HEK293 (cell line): ENCODE data around the gene INPP5A.

ENCODE experiments used
- CTCF ChIA-PET: fragments of 350-600 bp; formaldehyde crosslinking; extraction: SDS; loops from one replicate; lab custom pipeline; 2021; ENCODE audit warnings: antibody characterized with exemption; lab: Yijun Ruan, JAX
- POLR2A ChIA-PET: fragments of 300-600 bp; formaldehyde crosslinking; extraction: SDS; loops from one replicate; lab custom pipeline; 2020; ENCODE audit warnings: antibody characterized with exemption, inconsistent platforms; lab: Yijun Ruan, JAX
- H3K27ac ChIP-seq: fragments of 200-500 bp; sonication (Bioruptor generic); 2 replicates; pipeline ENCODE4 v1.5.1; 2014; ENCODE audit warnings: low read depth, low read length, control low read depth, inconsistent platforms; ENCODE audit errors: extremely low read depth
- H3K36me3 ChIP-seq, 2 experiments: fragments of 200-500 bp in 1 of 2; sonication (Bioruptor generic) in 1 of 2; 1 replicate in 1 of 2; 2 replicates in 1 of 2; pipeline ENCODE4 v1.5.1; 2014 to 2017; ENCODE audit warnings: inconsistent platforms in 2 of 2, low read length in 2 of 2; ENCODE audit not compliant: control insufficient read depth in 2 of 2, insufficient read depth in 1 of 2
- H3K4me1 ChIP-seq: fragments of 200-500 bp; sonication (Bioruptor generic); 2 replicates; pipeline ENCODE4 v1.5.1; 2014; ENCODE audit warnings: mild to moderate bottlenecking, low read length, inconsistent platforms; ENCODE audit not compliant: control insufficient read depth, insufficient read depth
- H3K4me3 ChIP-seq: 2 replicates; pipeline ENCODE4 v1.5.1; 2011; ENCODE audit warnings: low read depth, mild to moderate bottlenecking, control low read depth, low read length, moderate library complexity
- H3K9me3 ChIP-seq: fragments of 200-500 bp; sonication (Bioruptor generic); 2 replicates; pipeline ENCODE4 v1.5.1; 2014; ENCODE audit warnings: low read depth, low read length, inconsistent platforms; ENCODE audit not compliant: control insufficient read depth, insufficient read depth
- ATF2 ChIP-seq: fragments of 450-650 bp; formaldehyde crosslinking; IDR thresholded peaks from 2 replicates; pipeline ENCODE4 v1.5.1; 2016; ENCODE audit warnings: missing biosample characterization, missing genetic modification characterization, low read depth
- GLIS1 ChIP-seq: fragments of 450-650 bp; formaldehyde crosslinking; IDR thresholded peaks from 2 replicates; pipeline ENCODE4 v1.5.1; 2016; ENCODE audit warnings: missing biosample characterization, missing genetic modification characterization
- GLIS2 ChIP-seq: fragments of 450-650 bp; formaldehyde crosslinking; IDR thresholded peaks from 2 replicates; pipeline ENCODE4 v1.5.1; 2016; ENCODE audit warnings: missing biosample characterization, missing genetic modification characterization
- IKZF3 ChIP-seq: fragments of 450-650 bp; IDR thresholded peaks from 2 replicates; pipeline ENCODE4 v1.5.0; 2018; ENCODE audit warnings: missing biosample characterization, mild to moderate bottlenecking, missing genetic modification characterization, moderate library complexity
- KLF10 ChIP-seq: fragments of 450-650 bp; IDR thresholded peaks from 2 replicates; pipeline ENCODE4 v1.5.1; 2018; ENCODE audit warnings: missing biosample characterization, mild to moderate bottlenecking, missing genetic modification characterization
- KLF7 ChIP-seq: fragments of 450-650 bp; formaldehyde crosslinking; IDR thresholded peaks from 2 replicates; pipeline ENCODE4 v1.5.1; 2016; ENCODE audit warnings: missing biosample characterization, missing genetic modification characterization, borderline replicate concordance
- MZF1 ChIP-seq: fragments of 450-650 bp; formaldehyde crosslinking; IDR thresholded peaks from 2 replicates; pipeline ENCODE4 v1.5.1; 2017; ENCODE audit warnings: missing biosample characterization, missing genetic modification characterization, borderline replicate concordance
- RBAK ChIP-seq: fragments of 450-650 bp; formaldehyde crosslinking; IDR thresholded peaks from 2 replicates; pipeline ENCODE4 v1.5.1; 2016; ENCODE audit warnings: missing biosample characterization, missing genetic modification characterization
- SP7 ChIP-seq: fragments of 450-650 bp; formaldehyde crosslinking; IDR thresholded peaks from 2 replicates; pipeline ENCODE4 v1.5.1; 2016; ENCODE audit warnings: missing biosample characterization, missing genetic modification characterization
- WT1 ChIP-seq: fragments of 450-650 bp; formaldehyde crosslinking; IDR thresholded peaks from 2 replicates; pipeline ENCODE4 v1.5.1; 2016; ENCODE audit warnings: missing biosample characterization, missing genetic modification characterization
- ZBTB1 ChIP-seq: fragments of 450-650 bp; formaldehyde crosslinking; IDR thresholded peaks from 2 replicates; pipeline ENCODE4 v1.5.1; 2016; ENCODE audit warnings: missing biosample characterization, missing genetic modification characterization
- ZBTB11 ChIP-seq: fragments of 450-650 bp; formaldehyde crosslinking; conservative IDR thresholded peaks from 2 replicates; pipeline ENCODE4 v1.5.1; 2016; ENCODE audit warnings: low read depth, missing biosample characterization, missing genetic modification characterization
- ZEB2 ChIP-seq: fragments of 450-650 bp; formaldehyde crosslinking; IDR thresholded peaks from 2 replicates; pipeline ENCODE4 v1.5.1; 2016; ENCODE audit warnings: missing biosample characterization, missing genetic modification characterization
- ZFP69B ChIP-seq: fragments of 450-650 bp; formaldehyde crosslinking; IDR thresholded peaks from 2 replicates; pipeline ENCODE4 v1.5.1; 2016; ENCODE audit warnings: missing biosample characterization, missing genetic modification characterization
- ZIC2 ChIP-seq: fragments of 450-650 bp; formaldehyde crosslinking; IDR thresholded peaks from 2 replicates; pipeline ENCODE4 v1.5.1; 2016; ENCODE audit warnings: missing biosample characterization, missing genetic modification characterization
- ZNF146 ChIP-seq: fragments of 450-650 bp; formaldehyde crosslinking; IDR thresholded peaks from 2 replicates; pipeline ENCODE4 v1.5.1; 2016; ENCODE audit warnings: missing biosample characterization, missing genetic modification characterization
- ZNF239 ChIP-seq: fragments of 450-650 bp; formaldehyde crosslinking; IDR thresholded peaks from 2 replicates; pipeline ENCODE4 v1.5.1; 2016; ENCODE audit warnings: missing biosample characterization, missing genetic modification characterization
- ZNF280D ChIP-seq: fragments of 450-650 bp; formaldehyde crosslinking; IDR thresholded peaks from 2 replicates; pipeline ENCODE4 v1.5.1; 2016; ENCODE audit warnings: missing biosample characterization, missing genetic modification characterization
- ZNF398 ChIP-seq: fragments of 450-650 bp; formaldehyde crosslinking; IDR thresholded peaks from 2 replicates; pipeline ENCODE4 v1.5.1; 2017; ENCODE audit warnings: missing biosample characterization, missing genetic modification characterization
- ZNF558 ChIP-seq: fragments of 450-650 bp; formaldehyde crosslinking; IDR thresholded peaks from 2 replicates; pipeline ENCODE4 v1.5.1; 2016; ENCODE audit warnings: missing biosample characterization, missing genetic modification characterization
- ZNF624 ChIP-seq: fragments of 450-650 bp; formaldehyde crosslinking; IDR thresholded peaks from 2 replicates; pipeline ENCODE4 v1.5.1; 2017; ENCODE audit warnings: missing biosample characterization, missing genetic modification characterization
- ZNF639 ChIP-seq: fragments of 450-650 bp; formaldehyde crosslinking; IDR thresholded peaks from 2 replicates; pipeline ENCODE4 v1.5.1; 2016; ENCODE audit warnings: missing biosample characterization, missing genetic modification characterization
- ZSCAN5A ChIP-seq: fragments of 450-650 bp; formaldehyde crosslinking; IDR thresholded peaks from 2 replicates; pipeline ENCODE4 v1.5.1; 2016; ENCODE audit warnings: missing biosample characterization, missing genetic modification characterization

INPP5A gene

GRCh38 chr10:132541129-132541528 is 3.5 kb downstream of the INPP5A start (continued):
- TF ChIP-seq ATF2 (tag by site-specific recombination), result no peak
- TF ChIP-seq WT1 (tag by site-specific recombination), result no peak
- TF ChIP-seq, all 188 proteins: peak for 0

GRCh38 chr10:132541601-132542011 is 4.0 kb downstream of the INPP5A start:
- H3K4me3 ChIP-seq, result no peak overlapping the region
- H3K36me3 ChIP-seq, result no peaks in the 10 kb centered on the region
- POLR2A ChIA-PET, result interaction anchor here (1.0 kb wide), 1 partner anchor 30 kb away, joined by 4 read pairs; no protein-coding TSS in a partner anchor
- H3K9me3 ChIP-seq, result no peaks in the 10 kb centered on the region
- H3K4me1 ChIP-seq, result peaks cover 28% of the 10 kb centered on the region
- CTCF ChIA-PET, result interaction anchor here (1.3 kb wide), 1 partner anchor 21 kb away, joined by 3 read pairs; no protein-coding TSS in a partner anchor
- H3K27ac ChIP-seq, result no peak overlapping the region
- TF ChIP-seq ZNF558 (tag by site-specific recombination), result 0 out of 2 replicates have a peak, but pooled peaks have one; percentile 28
- no peak for TF ChIP-seq ZNF239 (tag by site-specific recombination)
- TF ChIP-seq ZNF280D (tag by site-specific recombination), result no peak
- TF ChIP-seq KLF7 (tag by site-specific recombination), result no peak
- no peak for TF ChIP-seq ZBTB1 (tag by site-specific recombination)
- TF ChIP-seq SP7 (tag by site-specific recombination), result no peak
- TF ChIP-seq ZIC2, result peak; percentile 97
- TF ChIP-seq ZFP69B (tag by site-specific recombination), result no peak
- no peak for TF ChIP-seq ZNF146 (tag by site-specific recombination)
- TF ChIP-seq ZNF398, result no peak
- peak; percentile 35; the same call in 1 of the 2 replicates for TF ChIP-seq ZEB2
- 0 out of 2 replicates have a peak, but pooled peaks have one; percentile 26 for TF ChIP-seq IKZF3 (tag by site-specific recombination)
- peak; percentile 68 for TF ChIP-seq GLIS1 (tag by site-specific recombination)
- TF ChIP-seq MZF1 (tag by site-specific recombination), result no peak
- no peak for TF ChIP-seq ZNF624 (tag by site-specific recombination)
- no peak for TF ChIP-seq ZBTB11 (tag by site-specific recombination)
- no peak for TF ChIP-seq ZSCAN5A (tag by site-specific recombination)
- 0 out of 2 replicates have a peak, but pooled peaks have one; percentile 20 for TF ChIP-seq GLIS2 (tag by site-specific recombination)
- no peak for TF ChIP-seq RBAK (tag by site-specific recombination)
- peak; percentile 32; the same call in 1 of the 2 replicates for TF ChIP-seq KLF10 (tag by site-specific recombination)
- no peak for TF ChIP-seq ZNF639 (tag by site-specific recombination)
